ENCODE data around the gene TUG1. TPM values are rescaled to one million over a fixed set of nuclear protein-coding genes. Genes with fewer than 3 reads are reported as not detected.

The TUG1 gene
- total and polyA plus RNA-seq, 9 of the 15 experiments (the other 6 are each of a cell fraction or from before 2014, with no cell fraction given): 24.7 to 132 (median 58.9) TPM

DNA sequence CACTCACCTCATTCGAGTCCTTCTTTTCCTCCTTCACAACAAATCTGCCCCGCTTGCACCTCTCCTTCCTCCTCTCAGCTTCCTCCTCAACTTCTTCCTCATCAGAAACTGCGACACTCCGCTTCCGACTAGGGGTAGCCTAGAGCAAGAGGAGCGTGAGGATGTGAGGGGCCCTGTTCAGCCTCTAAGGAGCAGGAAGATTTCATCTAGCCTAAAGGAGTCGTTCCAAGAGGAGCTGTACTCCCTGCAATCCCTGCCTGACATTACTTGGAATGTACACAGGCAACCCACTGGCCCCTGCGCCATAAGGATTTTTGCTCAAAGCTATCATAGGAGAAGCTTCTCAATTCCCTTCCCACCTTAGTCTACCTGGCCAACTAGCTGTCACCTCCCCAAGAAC lies 35.0 kb upstream of the TUG1 start (continued):
- no peak for TF ChIP-seq FOXO4 (CRISPR knock-in tag; IDR thresholded peaks at IDR 0.05)
- TF ChIP-seq TAF7 (tag; IDR thresholded peaks at IDR 0.05): no peak
- no peak for TF ChIP-seq ZNF3 (CRISPR knock-in tag; IDR thresholded peaks at IDR 0.05)
- TF ChIP-seq ZNF311 (CRISPR knock-in tag; IDR thresholded peaks at IDR 0.05): no peak

DNA sequence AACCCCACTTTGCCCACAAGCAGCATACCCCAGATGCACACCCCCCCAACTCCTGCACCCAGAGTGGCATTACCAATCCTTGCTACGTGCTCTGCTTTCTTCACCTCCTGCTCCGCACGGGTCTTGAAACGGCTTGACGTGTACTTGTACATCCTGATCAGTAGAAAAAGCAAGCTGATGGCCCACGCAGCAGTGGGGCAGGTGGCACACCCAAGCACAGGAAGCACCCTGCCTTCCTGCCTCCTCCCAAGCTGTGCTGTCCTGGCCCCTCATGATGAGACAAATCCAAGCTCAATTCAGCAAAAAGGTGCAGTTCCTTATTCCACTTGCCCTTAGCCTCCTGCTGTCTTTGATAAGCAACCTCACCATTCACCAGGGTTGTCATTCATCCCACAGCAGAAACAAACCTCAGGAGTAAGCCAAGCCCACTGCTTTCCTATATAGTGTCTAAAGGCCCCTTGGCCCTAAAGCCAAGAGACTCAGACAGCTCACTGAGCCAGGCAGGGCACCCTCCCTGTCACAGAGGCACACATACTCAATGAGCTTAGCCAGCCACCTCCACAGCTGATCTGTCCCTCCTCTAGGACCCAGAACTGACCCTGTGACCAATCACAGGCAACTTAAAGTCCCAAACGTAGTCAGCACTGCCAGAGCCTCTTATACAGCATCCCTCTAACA lies 28.2 kb upstream of the TUG1 start:
- BruUV-seq (replicated peaks): no TSS peak
- Histone ChIP-seq H3K79me2 (ENCODE audit: control insufficient read depth, insufficient read depth, low read length) (no peaks in the 10 kb centered on the region), H3K27me3 (ENCODE audit: control insufficient read depth in 2 of 2, insufficient read depth in 2 of 2, low read length in 2 of 2) (no peaks in the 10 kb centered on the region), H3K9ac (ENCODE audit: insufficient read depth in 1 of 2, low read depth in 2 of 2, low read length in 2 of 2) (no peak overlapping the region), H3K36me3 (ENCODE audit: control insufficient read depth, insufficient read depth, low read length) (peaks cover 93% of the 10 kb centered on the region; the same call in 2 of the 3 replicates), H3K9me3 (replicated peaks; ENCODE audit: control insufficient read depth, insufficient read depth, low read depth, low read length) (no peaks in the 10 kb centered on the region), H3K27ac (ENCODE audit: extremely low read depth, low read depth, low read length) (no peak overlapping the region), H2AFZ (ENCODE audit: low read depth, low read length) (no peak overlapping the region), H3K4me1 (replicated peaks in 1 of 2; ENCODE audit: control insufficient read depth in 2 of 2, insufficient read depth in 2 of 2, low read length in 2 of 2) (no peaks in the 10 kb centered on the region), H3K4me3 (no peak overlapping the region), H3K9me1 (ENCODE audit: control insufficient read depth, insufficient read depth, low read length) (peaks cover 3% of the 10 kb centered on the region), H4K20me1 (replicated peaks; ENCODE audit: control insufficient read depth, insufficient read depth, low read length) (no peaks in the 10 kb centered on the region), H3K4me2 (ENCODE audit: insufficient read depth, low read length) (no peak overlapping the region)
- in situ Hi-C loops (cut with MboI): no loop called here
- ATAC-seq: no peak
- no peak for FAIRE-seq
- no peak for DNase-seq (ENCODE audit: extremely low read depth in 1 of 4, low spot score in 3 of 4)
- WGBS (ENCODE audit: insufficient coverage, low coverage, missing lambda C conversion rate): 68% methylated on average over 2 of the region's 7 CpGs
- POLR2A ChIA-PET: no interaction called here
- CTCF ChIA-PET (ENCODE audit: low intra/inter-chr PET ratio): no interaction called here
- no peak for TF ChIP-seq PURB (CRISPR knock-in tag; IDR thresholded peaks at IDR 0.05; ENCODE audit: low read depth)
- intact Hi-C loops (cut with micrococcal nuclease): no loop called here
